Measurements from ENCODE around the gene MNX1.

MNX1 gene

GRCh38 chr7:156966387-156966786 lies 44.1 kb downstream of the MNX1 start:
- DNase-seq = no peak

GRCh38 chr7:156964971-156965370 lies 45.5 kb downstream of the MNX1 start:
- no peak for DNase-seq

GRCh38 chr7:156963472-156963871 lies 47.0 kb downstream of the MNX1 start:
- no peak for DNase-seq

GRCh38 chr7:156962897-156963296 lies 47.6 kb downstream of the MNX1 start:
- no peak for DNase-seq

GRCh38 chr7:156962145-156962544 lies 48.3 kb downstream of the MNX1 start:
- no peak for DNase-seq

- no peak for DNase-seq
Measured at GRCh38 chr7:156956727-156957126, 53.7 kb downstream of the MNX1 start.

GRCh38 chr7:156954941-156955340 lies 55.5 kb downstream of the MNX1 start:
- DNase-seq = no peak
